ENCODE results near the gene SURF1.
"Not testable (repeated sequence)": the region's sequence is repeated elsewhere in the genome, so short reads cannot be mapped to it uniquely, and the experiment has no call there.

SURF1 gene

GRCh38 chr9:133356391-133357091 is at the start of gene SURF1, which contains the start of gene SURF2:
SURF1 (minus strand) TSS chr9:133356487; CDS start chr9:133356453, 34 bp downstream.
SURF2 (plus strand) TSS chr9:133356550; CDS start chr9:133356593, 43 bp downstream.
- Mint-ChIP-seq H3K36me3 (ENCODE audit: low read depth) (peaks cover 32% of the 10 kb centered on the region), H3K9me3 (no peaks in the 10 kb centered on the region), H3K27me3 (ENCODE audit: low read depth) (no peaks in the 10 kb centered on the region), H3K4me1 (ENCODE audit: low read depth) (peaks cover 14% of the 10 kb centered on the region), H3K27ac (peak within 1 kb of the TSS; percentile 90), H3K4me3 (peak within 1 kb of the TSS; percentile 90)
- DNase-seq (ENCODE audit: low spot score): peak; percentile 86

GRCh38 chr9:133405508-133406438 is 49.5 kb upstream of the SURF1 start:
- H3K27me3 Mint-ChIP-seq (ENCODE audit: low read depth): no peaks in the 10 kb centered on the region
- no peak for DNase-seq (ENCODE audit: low spot score)
- no peak overlapping the region for H3K4me3 Mint-ChIP-seq
- peaks cover 42% of the 10 kb centered on the region for H3K36me3 Mint-ChIP-seq (ENCODE audit: low read depth)
- no peaks in the 10 kb centered on the region for H3K9me3 Mint-ChIP-seq
- peaks cover 3% of the 10 kb centered on the region for H3K4me1 Mint-ChIP-seq (ENCODE audit: low read depth)
- H3K27ac Mint-ChIP-seq: no peak overlapping the region

- Mint-ChIP-seq H3K9me3 (no peaks in the 10 kb centered on the region), H3K4me1 (ENCODE audit: low read depth) (peaks cover 3% of the 10 kb centered on the region), H3K27me3 (ENCODE audit: low read depth) (no peaks in the 10 kb centered on the region), H3K36me3 (ENCODE audit: low read depth) (peaks cover 29% of the 10 kb centered on the region), H3K27ac (no peak overlapping the region), H3K4me3 (no peak overlapping the region)
- DNase-seq (ENCODE audit: low spot score): no peak
These were observed 48.2 kb upstream of the SURF1 start for GRCh38 chr9:133404454-133405002.

- H3K4me3 Mint-ChIP-seq: no peak overlapping the region
- H3K36me3 Mint-ChIP-seq (ENCODE audit: low read depth): peaks cover 28% of the 10 kb centered on the region
- H3K9me3 Mint-ChIP-seq: no peaks in the 10 kb centered on the region
- no peaks in the 10 kb centered on the region for H3K27me3 Mint-ChIP-seq (ENCODE audit: low read depth)
- H3K4me1 Mint-ChIP-seq (ENCODE audit: low read depth): peaks cover 3% of the 10 kb centered on the region
- peak; percentile 29 for DNase-seq (ENCODE audit: low spot score)
- no peak overlapping the region for H3K27ac Mint-ChIP-seq
These were observed 47.6 kb upstream of the SURF1 start for GRCh38 chr9:133403766-133404453.

GRCh38 chr9:133402689-133403088 is 46.4 kb upstream of the SURF1 start:
- Mint-ChIP-seq H3K36me3 (ENCODE audit: low read depth) (peaks cover 26% of the 10 kb centered on the region), H3K27ac (no peak overlapping the region), H3K9me3 (no peaks in the 10 kb centered on the region), H3K4me3 (no peak overlapping the region), H3K27me3 (ENCODE audit: low read depth) (no peaks in the 10 kb centered on the region), H3K4me1 (ENCODE audit: low read depth) (peaks cover 3% of the 10 kb centered on the region)
- no peak for DNase-seq (ENCODE audit: low spot score)

GRCh38 chr9:133401588-133401987 is 45.3 kb upstream of the SURF1 start:
- Mint-ChIP-seq H3K27ac (no peak overlapping the region), H3K4me1 (ENCODE audit: low read depth) (no peaks in the 10 kb centered on the region), H3K4me3 (no peak overlapping the region), H3K9me3 (no peaks in the 10 kb centered on the region), H3K36me3 (ENCODE audit: low read depth) (peaks cover 17% of the 10 kb centered on the region), H3K27me3 (ENCODE audit: low read depth) (no peaks in the 10 kb centered on the region)
- DNase-seq (ENCODE audit: low spot score): no peak

GRCh38 chr9:133400292-133400691 is 44.0 kb upstream of the SURF1 start:
- Mint-ChIP-seq H3K4me3 (no peak overlapping the region), H3K27ac (no peak overlapping the region), H3K9me3 (no peaks in the 10 kb centered on the region), H3K4me1 (ENCODE audit: low read depth) (no peaks in the 10 kb centered on the region), H3K27me3 (ENCODE audit: low read depth) (no peaks in the 10 kb centered on the region), H3K36me3 (ENCODE audit: low read depth) (peaks cover 5% of the 10 kb centered on the region)
- DNase-seq (ENCODE audit: low spot score): no peak

GRCh38 chr9:133397895-133398294 is 41.6 kb upstream of the SURF1 start:
- H3K27ac Mint-ChIP-seq: no peak overlapping the region
- no peaks in the 10 kb centered on the region for H3K36me3 Mint-ChIP-seq (ENCODE audit: low read depth)
- no peaks in the 10 kb centered on the region for H3K27me3 Mint-ChIP-seq (ENCODE audit: low read depth)

GRCh38 chr9:133397370-133397769 is 41.1 kb upstream of the SURF1 start:
- Mint-ChIP-seq H3K36me3 (ENCODE audit: low read depth) (no peaks in the 10 kb centered on the region), H3K4me3 (no peak overlapping the region), H3K27me3 (ENCODE audit: low read depth) (no peaks in the 10 kb centered on the region), H3K27ac (no peak overlapping the region), H3K9me3 (no peaks in the 10 kb centered on the region), H3K4me1 (ENCODE audit: low read depth) (no peaks in the 10 kb centered on the region)
- no peak for DNase-seq (ENCODE audit: low spot score)

More at GRCh38 chr9:133397895-133398294, 41.6 kb upstream of the SURF1 start:
- Mint-ChIP-seq H3K4me1 (ENCODE audit: low read depth) (no peaks in the 10 kb centered on the region), H3K9me3 (no peaks in the 10 kb centered on the region), H3K4me3 (no peak overlapping the region)
- DNase-seq (ENCODE audit: low spot score): no peak

- Mint-ChIP-seq H3K36me3 (ENCODE audit: low read depth) (no peaks in the 10 kb centered on the region), H3K27ac (no peak overlapping the region), H3K9me3 (no peaks in the 10 kb centered on the region), H3K4me1 (ENCODE audit: low read depth) (no peaks in the 10 kb centered on the region), H3K4me3 (no peak overlapping the region), H3K27me3 (ENCODE audit: low read depth) (no peaks in the 10 kb centered on the region)
- no peak for DNase-seq (ENCODE audit: low spot score)
These were observed 40.7 kb upstream of the SURF1 start for GRCh38 chr9:133396952-133397351.

GRCh38 chr9:133394687-133395271 is 38.5 kb upstream of the SURF1 start:
- H3K4me1 Mint-ChIP-seq (ENCODE audit: low read depth): no peaks in the 10 kb centered on the region
- no peaks in the 10 kb centered on the region for H3K9me3 Mint-ChIP-seq
- no peak overlapping the region for H3K27ac Mint-ChIP-seq
- no peak for DNase-seq (ENCODE audit: low spot score)
- H3K27me3 Mint-ChIP-seq (ENCODE audit: low read depth): no peaks in the 10 kb centered on the region
- no peak overlapping the region for H3K4me3 Mint-ChIP-seq
- H3K36me3 Mint-ChIP-seq (ENCODE audit: low read depth): no peaks in the 10 kb centered on the region

- Mint-ChIP-seq H3K4me3 (no peak overlapping the region), H3K36me3 (ENCODE audit: low read depth) (no peaks in the 10 kb centered on the region), H3K27ac (no peak overlapping the region), H3K27me3 (ENCODE audit: low read depth) (no peaks in the 10 kb centered on the region), H3K9me3 (no peaks in the 10 kb centered on the region), H3K4me1 (ENCODE audit: low read depth) (no peaks in the 10 kb centered on the region)
- no peak for DNase-seq (ENCODE audit: low spot score)
These were observed 37.1 kb upstream of the SURF1 start for GRCh38 chr9:133393399-133393798.

GRCh38 chr9:133392308-133392707 is 36.0 kb upstream of the SURF1 start:
- not testable (repeated sequence) for H3K4me1 Mint-ChIP-seq (ENCODE audit: low read depth); H3K9me3 Mint-ChIP-seq; H3K36me3 Mint-ChIP-seq (ENCODE audit: low read depth); H3K27me3 Mint-ChIP-seq (ENCODE audit: low read depth); DNase-seq (ENCODE audit: low spot score); H3K4me3 Mint-ChIP-seq; H3K27ac Mint-ChIP-seq

Measured in T-helper 2 cell treated with Interferon-gamma antibody and Interleukin-4, amounts not matched to agents 5 μg/mL and 100 μg/mL, for 36 hours (primary cell).